CD4-positive, alpha-beta T cell (primary cell): ENCODE data around the gene PUS3. TPM values are rescaled to one million over a fixed set of nuclear protein-coding genes. Genes with fewer than 3 reads are reported as not detected.

Experiments
- ATAC-seq: fragments of 200-7000 bp; cut with Tn5 transposase; one replicate; pipeline ENCODE4 v1.10.0; 2022; ENCODE audit warnings: mild to moderate bottlenecking; ENCODE audit not compliant: poor library complexity
- CTCF ChIA-PET: fragments of 350-600 bp; sonication (Branson Sonifier 250); formaldehyde crosslinking; loops from one replicate; lab custom pipeline; 2021; ENCODE audit warnings: antibody characterized with exemption, inconsistent platforms; lab: Charles Lee
- POLR2A ChIA-PET: fragments of 350-600 bp; sonication (Branson Sonifier 250); formaldehyde crosslinking; loops from one replicate; lab custom pipeline; 2021; ENCODE audit warnings: antibody characterized with exemption, inconsistent platforms; lab: Charles Lee
- DNase-seq, 14 experiments: peaks; one replicate each; pipeline ENCODE4 v3.0.0-alpha.2; 2013 to 2020; ENCODE audit warnings: mixed read lengths in 2 of 14
- H3K27ac ChIP-seq, 2 donors: one replicate each; pipeline versions ENCODE4 v1.5.1 to v1.7.0; 2013; ENCODE audit warnings: low read length in 2 of 2, low read depth in 1 of 2, mild to moderate bottlenecking in 1 of 2
- H3K27me3 ChIP-seq, 2 experiments: 1 replicate in 1 of 2; 2 replicates in 1 of 2; pipeline versions ENCODE4 v1.6.1 to v1.7.0; 2013; ENCODE audit warnings: low read length in 2 of 2, control low read depth in 1 of 2, mild to moderate bottlenecking in 1 of 2, moderate library complexity in 1 of 2; ENCODE audit not compliant: insufficient read depth in 2 of 2, control insufficient read depth in 1 of 2
- H3K36me3 ChIP-seq: one replicate; pipeline ENCODE4 v1.6.1; 2013; ENCODE audit warnings: low read length, control low read depth; ENCODE audit not compliant: insufficient read depth
- H3K4me1 ChIP-seq: one replicate; pipeline ENCODE4 v1.6.1; 2013; ENCODE audit warnings: low read length, control low read depth; ENCODE audit not compliant: insufficient read depth
- H3K4me3 ChIP-seq: one replicate; pipeline ENCODE4 v1.5.1; 2013; ENCODE audit warnings: mild to moderate bottlenecking, low read length, moderate library complexity
- H3K9me3 ChIP-seq, 2 experiments: 1 replicate in 1 of 2; 2 replicates in 1 of 2; pipeline versions ENCODE4 v1.6.1 to v1.7.0; 2013; ENCODE audit warnings: low read length in 2 of 2, mild to moderate bottlenecking in 2 of 2, control low read depth in 1 of 2, moderate library complexity in 1 of 2; ENCODE audit not compliant: control insufficient read depth in 1 of 2, insufficient read depth in 1 of 2
- H3K27ac Mint-ChIP-seq: one replicate; pipeline ENCODE4 v1.8.0; 2020; ENCODE audit warnings: mixed read lengths
- H3K27me3 Mint-ChIP-seq: one replicate; pipeline ENCODE4 v1.8.0; 2021; ENCODE audit warnings: mixed read lengths
- H3K36me3 Mint-ChIP-seq: one replicate; pipeline ENCODE4 v1.8.0; 2021; ENCODE audit warnings: low read depth, mixed read lengths
- H3K4me1 Mint-ChIP-seq: one replicate; pipeline ENCODE4 v1.8.0; 2021; ENCODE audit warnings: low read depth, mixed read lengths
- H3K4me3 Mint-ChIP-seq: one replicate; pipeline ENCODE4 v1.8.0; 2020; ENCODE audit warnings: mild to moderate bottlenecking, mixed read lengths
- H3K9me3 Mint-ChIP-seq: one replicate; pipeline ENCODE4 v1.8.0; 2020; ENCODE audit warnings: mixed read lengths
- CTCF ChIP-seq: fragments of 200-600 bp; IDR thresholded peaks from one replicate; pipeline ENCODE4 v1.8.0; 2022; ENCODE audit warnings: antibody characterized with exemption, mild to moderate bottlenecking
- intact Hi-C, 2 experiments: fragments of 100-400 bp; cut with DNase I in 1 of 2; cut with micrococcal nuclease in 1 of 2; formaldehyde crosslinking; loops; one replicate each; pipeline versions ENCODE4 v1.15.1 to v1.9.0; 2023 to 2025; cut with DNase I, micrococcal nuclease
- total RNA-seq, 174 experiments: library from RNA in 2 of 174; stranded (reverse) in 2 of 174; gene quantifications; one replicate each; pipeline ENCODE4 v1.2.3 and lab custom pipeline; 2021 to 2026

The PUS3 gene
- total RNA-seq, 2 experiments from 2014 or later: 6.0 to 7.3 TPM

- peak overlapping the region; percentile 88 for H3K27ac Mint-ChIP-seq
- H3K36me3 Mint-ChIP-seq: peaks cover 33% of the 10 kb centered on the region
- TF ChIP-seq CTCF: no peak
- Histone ChIP-seq H3K27me3 (peaks cover 9 to 27% of the 10 kb centered on the region in 2 experiments), H3K36me3 (peaks cover 19% of the 10 kb centered on the region), H3K4me3 (peak overlapping the region; percentile 86), H3K27ac (peak overlapping the region; percentile 55), H3K9me3 (peaks cover 0 to 6% of the 10 kb centered on the region in 2 experiments), H3K4me1 (peaks cover 29% of the 10 kb centered on the region)
- DNase-seq (no peak), ATAC-seq (no peak)
- peak overlapping the region; percentile 95 for H3K4me3 Mint-ChIP-seq
- peaks cover 34% of the 10 kb centered on the region for H3K27me3 Mint-ChIP-seq
- peaks cover 53% of the 10 kb centered on the region for H3K4me1 Mint-ChIP-seq
- intact Hi-C loops: loop anchor here (2.0 to 5.0 kb wide), 5 partner anchors 16 to 1275 kb away; partner anchors contain the start of genes CHEK1 (in 1 of the 2), FOXRED1 (in 1 of the 2), HYLS1 (in 1 of the 2) and SRPRA (in 1 of the 2)
- CTCF ChIA-PET: interaction anchor here (1.3 kb wide), 1 partner anchor 28 kb away, joined by 4 read pairs; no protein-coding TSS in a partner anchor
- POLR2A ChIA-PET: interaction anchor here (0.9 to 2.5 kb wide), 9 partner anchors 12 to 578 kb away, joined by 3 to 67 read pairs (median 6); partner anchors contain the start of genes CHEK1, DCPS, FAM118B and FOXRED1
- no peaks in the 10 kb centered on the region for H3K9me3 Mint-ChIP-seq
Measured at GRCh38 chr11:125902277-125902926, 604 bp downstream of the PUS3 start.

- Histone ChIP-seq H3K27me3 (peaks cover 9 to 27% of the 10 kb centered on the region in 2 experiments), H3K4me3 (no peak overlapping the region), H3K27ac (no peak overlapping the region), H3K9me3 (peaks cover 0 to 6% of the 10 kb centered on the region in 2 experiments), H3K4me1 (peaks cover 29% of the 10 kb centered on the region), H3K36me3 (peaks cover 19% of the 10 kb centered on the region)
- CTCF ChIA-PET: no interaction called here
- Mint-ChIP-seq H3K27ac (no peak overlapping the region), H3K4me3 (peak overlapping the region; percentile 58), H3K36me3 (peaks cover 35% of the 10 kb centered on the region), H3K9me3 (no peaks in the 10 kb centered on the region), H3K4me1 (peaks cover 59% of the 10 kb centered on the region), H3K27me3 (peaks cover 31% of the 10 kb centered on the region)
- ATAC-seq (no peak), DNase-seq (no peak)
- no peak for TF ChIP-seq CTCF
- intact Hi-C loops: loop anchor here (2.0 to 5.0 kb wide), 5 partner anchors 15 to 1275 kb away; partner anchors contain the start of genes CHEK1 (in 1 of the 2), FOXRED1 (in 1 of the 2), HYLS1 (in 1 of the 2) and SRPRA (in 1 of the 2)
- POLR2A ChIA-PET: interaction anchor here (2.5 kb wide), 1 partner anchor 14 kb away, joined by 67 read pairs; the partner anchor contains the start of gene HYLS1
Measured at GRCh38 chr11:125901872-125902271, 1.1 kb downstream of the PUS3 start.

GRCh38 chr11:125892994-125893393 is 10.0 kb downstream of the PUS3 start:
- H3K27me3 Mint-ChIP-seq: no peaks in the 10 kb centered on the region
- CTCF ChIA-PET: interaction anchor here (0.8 kb wide), 1 partner anchor 11 kb away, joined by 3 read pairs; the partner anchor contains the start of genes DDX25 and PUS3
- no peak overlapping the region for H3K27ac Mint-ChIP-seq
- no peak for TF ChIP-seq CTCF
- Histone ChIP-seq H3K27me3 (no peaks in the 10 kb centered on the region), H3K4me1 (peaks cover 10% of the 10 kb centered on the region), H3K36me3 (peaks cover 34% of the 10 kb centered on the region), H3K4me3 (no peak overlapping the region), H3K27ac (no peak overlapping the region), H3K9me3 (no peaks in the 10 kb centered on the region)
- intact Hi-C loops: no loop called here
- H3K9me3 Mint-ChIP-seq: no peaks in the 10 kb centered on the region
- DNase-seq (no peak), ATAC-seq (no peak)
- no peak overlapping the region for H3K4me3 Mint-ChIP-seq
- peaks cover 65% of the 10 kb centered on the region for H3K36me3 Mint-ChIP-seq
- peaks cover 67% of the 10 kb centered on the region for H3K4me1 Mint-ChIP-seq
- POLR2A ChIA-PET: no interaction called here
